DND-41 (cell line): ENCODE results near the gene TIGD1.

Experiments used
- ATAC-seq: fragments of 200-7000 bp; cut with Tn5 transposase; 3 replicates; pipeline ENCODE4 v1.9.1; 2021; ENCODE audit warnings: low read depth; ENCODE audit not compliant: insufficient read depth
- DNase-seq: peaks from one replicate; pipeline ENCODE4 v3.0.0-alpha.2; 2020
- H2AFZ ChIP-seq: 2 replicates; pipeline ENCODE4 v1.6.0; 2012; ENCODE audit warnings: low read depth, low read length
- H3K27ac ChIP-seq: 2 replicates; pipeline ENCODE4 v1.5.1; 2012; ENCODE audit warnings: low read length, inconsistent platforms
- H3K27me3 ChIP-seq: fragments of 200-600 bp; sonication (generic); 2 replicates; pipeline ENCODE4 v1.6.0; 2012; ENCODE audit warnings: low read length, mild to moderate bottlenecking, inconsistent platforms; ENCODE audit not compliant: insufficient read depth, poor library complexity
- H3K36me3 ChIP-seq: 2 replicates; pipeline ENCODE4 v1.5.1; 2012; ENCODE audit warnings: low read length, inconsistent platforms; ENCODE audit not compliant: insufficient read depth
- H3K4me1 ChIP-seq: 2 replicates; pipeline ENCODE4 v1.5.1; 2012; ENCODE audit warnings: mild to moderate bottlenecking, low read length; ENCODE audit not compliant: insufficient read depth
- H3K4me2 ChIP-seq: 2 replicates; pipeline ENCODE4 v1.6.0; 2012; ENCODE audit warnings: mild to moderate bottlenecking, moderate library complexity, low read length, inconsistent platforms; ENCODE audit not compliant: insufficient read depth
- H3K4me3 ChIP-seq, 2 experiments: fragments of 200-600 bp in 1 of 2; shearing (Covaris generic) in 1 of 2; 2 replicates each; pipeline ENCODE4 v1.5.1; 2012 to 2016; ENCODE audit warnings: inconsistent platforms in 2 of 2, low read length in 2 of 2, mild to moderate bottlenecking in 2 of 2, low read depth in 1 of 2, moderate library complexity in 1 of 2
- H3K79me2 ChIP-seq: 2 replicates; pipeline ENCODE4 v1.6.0; 2012; ENCODE audit warnings: low read length, inconsistent platforms; ENCODE audit not compliant: insufficient read depth
- H3K9ac ChIP-seq: 2 replicates; pipeline ENCODE4 v1.6.0; 2012; ENCODE audit warnings: low read depth, mild to moderate bottlenecking, inconsistent platforms, low read length, moderate library complexity
- H3K9me3 ChIP-seq: 2 replicates; pipeline ENCODE4 v1.5.1; 2012; ENCODE audit warnings: low read length, moderate library complexity, mild to moderate bottlenecking, inconsistent platforms; ENCODE audit not compliant: insufficient read depth, severe bottlenecking
- H4K20me1 ChIP-seq: 2 replicates; pipeline ENCODE4 v1.6.0; 2012; ENCODE audit warnings: low read length; ENCODE audit not compliant: insufficient read depth
- EZH2 ChIP-seq: IDR thresholded peaks from 3 replicates; pipeline ENCODE4 v1.6.1; 2012; ENCODE audit warnings: borderline replicate concordance, low read depth, mild to moderate bottlenecking, moderate library complexity, low read length, inconsistent platforms; ENCODE audit not compliant: severe bottlenecking
- TF ChIP-seq, protein P1 (sequence below): IDR thresholded peaks from 2 replicates; pipeline ENCODE4 v1.5.1; 2012; ENCODE audit warnings: borderline replicate concordance, low read length, moderate library complexity, mild to moderate bottlenecking; ENCODE audit not compliant: poor library complexity, severe bottlenecking; ENCODE audit errors: extremely low read depth

Gene TIGD1

DNA sequence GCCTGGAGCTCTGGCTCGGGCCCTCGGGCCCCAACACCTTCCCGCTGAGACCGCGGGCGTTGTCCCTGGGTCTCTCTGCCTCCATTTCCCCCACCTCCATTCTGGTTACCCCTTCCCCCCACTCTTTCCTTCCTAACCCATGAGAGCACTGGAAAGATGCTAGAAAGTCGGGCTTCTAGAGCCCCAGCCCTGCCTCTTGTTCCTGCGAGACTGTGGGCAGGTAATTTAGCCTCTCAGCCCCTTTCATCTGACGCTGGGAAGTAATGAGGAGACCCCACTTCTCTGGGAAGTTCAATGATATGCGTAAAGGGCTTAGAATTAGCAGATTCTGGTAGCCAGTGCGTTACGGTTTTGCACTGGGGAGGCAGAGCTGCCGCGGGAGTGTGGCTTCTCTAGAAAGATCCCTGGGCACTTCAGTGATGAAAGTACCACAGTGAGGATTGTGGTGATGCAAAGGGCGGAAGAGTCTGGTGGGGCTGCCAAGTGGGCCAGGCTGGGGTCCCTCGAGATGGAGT, 46.5 kb downstream of the TIGD1 start:
- Histone ChIP-seq H3K9me3 (no peaks in the 10 kb centered on the region), H3K4me3 (no peak overlapping the region), H3K4me2 (no peak overlapping the region), H4K20me1 (no peaks in the 10 kb centered on the region; the same call in 1 of the 2 replicates), H3K4me1 (no peaks in the 10 kb centered on the region), H2AFZ (no peak overlapping the region), H3K79me2 (no peaks in the 10 kb centered on the region), H3K9ac (no peak overlapping the region), H3K27ac (no peak overlapping the region), H3K36me3 (no peaks in the 10 kb centered on the region), H3K27me3 (peaks cover 18% of the 10 kb centered on the region)
- no peak for DNase-seq
- ATAC-seq: no peak
- TF ChIP-seq, protein P1, sequence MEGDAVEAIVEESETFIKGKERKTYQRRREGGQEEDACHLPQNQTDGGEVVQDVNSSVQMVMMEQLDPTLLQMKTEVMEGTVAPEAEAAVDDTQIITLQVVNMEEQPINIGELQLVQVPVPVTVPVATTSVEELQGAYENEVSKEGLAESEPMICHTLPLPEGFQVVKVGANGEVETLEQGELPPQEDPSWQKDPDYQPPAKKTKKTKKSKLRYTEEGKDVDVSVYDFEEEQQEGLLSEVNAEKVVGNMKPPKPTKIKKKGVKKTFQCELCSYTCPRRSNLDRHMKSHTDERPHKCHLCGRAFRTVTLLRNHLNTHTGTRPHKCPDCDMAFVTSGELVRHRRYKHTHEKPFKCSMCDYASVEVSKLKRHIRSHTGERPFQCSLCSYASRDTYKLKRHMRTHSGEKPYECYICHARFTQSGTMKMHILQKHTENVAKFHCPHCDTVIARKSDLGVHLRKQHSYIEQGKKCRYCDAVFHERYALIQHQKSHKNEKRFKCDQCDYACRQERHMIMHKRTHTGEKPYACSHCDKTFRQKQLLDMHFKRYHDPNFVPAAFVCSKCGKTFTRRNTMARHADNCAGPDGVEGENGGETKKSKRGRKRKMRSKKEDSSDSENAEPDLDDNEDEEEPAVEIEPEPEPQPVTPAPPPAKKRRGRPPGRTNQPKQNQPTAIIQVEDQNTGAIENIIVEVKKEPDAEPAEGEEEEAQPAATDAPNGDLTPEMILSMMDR: no peak
- TF ChIP-seq EZH2: no peak

DNA sequence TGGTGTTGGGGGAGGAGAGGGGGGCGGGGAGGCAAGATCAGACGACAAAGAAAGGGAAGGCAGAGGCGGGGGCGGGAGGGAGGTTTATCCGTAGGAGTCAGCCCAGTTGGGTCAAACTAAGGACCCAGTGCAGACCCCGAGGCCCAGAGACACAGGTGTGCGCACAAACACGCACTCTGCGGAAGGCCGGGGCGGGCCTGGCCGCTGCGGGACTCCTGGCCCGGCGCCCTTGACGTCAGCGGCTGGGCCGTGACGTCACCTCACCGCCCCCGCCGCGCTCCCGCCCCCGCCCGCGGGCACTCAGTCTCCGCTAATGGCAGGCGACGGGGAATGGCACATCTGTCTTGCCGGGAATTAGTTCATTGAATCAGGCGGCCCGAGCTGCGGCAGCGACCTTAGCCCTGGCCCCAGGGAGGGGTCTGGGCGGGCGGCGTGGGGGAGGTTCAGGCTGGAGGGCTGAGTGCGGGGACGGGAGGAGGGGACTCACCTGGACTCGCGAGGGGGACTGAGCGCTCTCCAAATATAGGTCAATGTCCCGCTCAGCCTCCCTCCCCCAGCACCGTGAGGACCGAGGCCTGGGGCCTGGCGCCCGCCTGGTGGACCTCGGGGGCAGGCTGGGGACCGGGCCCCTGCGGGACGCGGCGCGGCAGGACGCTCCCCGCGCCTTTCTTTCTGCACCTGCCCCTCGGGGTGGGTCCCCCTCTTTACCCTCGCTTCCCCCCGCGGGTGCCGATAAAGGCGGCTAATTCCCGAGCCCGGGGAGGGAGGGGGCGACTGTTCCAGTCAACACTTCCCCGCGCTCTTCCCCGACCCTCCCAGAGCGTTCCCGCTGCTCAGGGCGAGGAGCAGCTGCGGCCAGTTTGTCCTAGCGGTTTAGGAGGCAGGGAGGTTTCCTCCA, 47.2 kb downstream of the TIGD1 start:
- H3K9me3 ChIP-seq: no peaks in the 10 kb centered on the region
- no peak overlapping the region for H3K4me3 ChIP-seq
- H4K20me1 ChIP-seq: no peaks in the 10 kb centered on the region; the same call in 1 of the 2 replicates
- H3K4me2 ChIP-seq: no peak overlapping the region
- no peaks in the 10 kb centered on the region for H3K36me3 ChIP-seq
- H3K4me1 ChIP-seq: no peaks in the 10 kb centered on the region
- TF ChIP-seq EZH2: no peak
- TF ChIP-seq, protein P1: no peak
- H3K9ac ChIP-seq: no peak overlapping the region
- no peaks in the 10 kb centered on the region for H3K79me2 ChIP-seq
- DNase-seq (no peak), ATAC-seq (no peak)
- peaks cover 18% of the 10 kb centered on the region for H3K27me3 ChIP-seq
- no peak overlapping the region for H3K27ac ChIP-seq
- H2AFZ ChIP-seq: no peak overlapping the region

DNA sequence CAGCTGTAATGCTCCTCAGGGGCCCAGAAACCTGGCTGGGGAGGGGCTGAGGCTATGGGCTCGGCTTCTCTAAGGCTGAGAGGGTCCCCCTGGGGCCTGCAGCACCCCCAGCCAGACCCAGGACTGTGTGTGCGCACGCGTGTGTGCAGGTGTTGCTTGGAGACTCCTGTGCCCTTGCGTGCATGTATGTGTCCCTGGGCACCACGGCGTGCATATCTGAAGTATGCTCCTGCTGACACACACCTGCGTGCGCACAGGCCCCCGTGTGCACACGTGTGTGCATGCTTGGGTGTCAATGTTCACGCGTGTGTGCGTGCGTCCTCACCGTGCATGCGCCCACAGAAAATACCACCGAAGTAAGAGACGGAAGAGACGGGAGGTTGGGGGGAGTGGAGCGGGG, 47.8 kb downstream of the TIGD1 start:
- Histone ChIP-seq H3K36me3 (no peaks in the 10 kb centered on the region), H4K20me1 (no peaks in the 10 kb centered on the region; the same call in 1 of the 2 replicates), H3K4me2 (no peak overlapping the region), H3K9me3 (no peaks in the 10 kb centered on the region), H3K9ac (no peak overlapping the region), H3K4me1 (no peaks in the 10 kb centered on the region), H2AFZ (no peak overlapping the region), H3K27me3 (peaks cover 18% of the 10 kb centered on the region), H3K4me3 (no peak overlapping the region), H3K27ac (no peak overlapping the region), H3K79me2 (no peaks in the 10 kb centered on the region)
- DNase-seq: no peak
- TF ChIP-seq, protein P1: no peak
- no peak for TF ChIP-seq EZH2
- ATAC-seq: no peak
